LHCN-M2 (cell line): ENCODE results near the gene ZNF267. TPM values are rescaled to one million over a fixed set of nuclear protein-coding genes. Genes with fewer than 3 reads are reported as not detected.
"Not testable (repeated sequence)": the region's sequence is repeated elsewhere in the genome, so short reads cannot be mapped to it uniquely, and the experiment has no call there.

Experiments used
- DNase-seq: peaks from one replicate; pipeline ENCODE4 v3.0.0-alpha.2; 2012; ENCODE audit warnings: low read depth
- polyA plus RNA-seq: library from polyadenylated mRNA; unstranded; fragments of >200 nt; gene quantifications from one replicate; pipeline ENCODE4 v1.2.1, GENCODE V29; 2012; ENCODE audit warnings: missing spikeins
- total RNA-seq: library from RNA; depleted of rRNA; stranded (reverse); fragments of >200 nt; gene quantifications from 2 replicates; pipeline ENCODE4 v1.2.3, GENCODE V29; 2014; rRNA removed

Gene ZNF267
- 15.7 and 18.4 TPM in 2 replicates for total RNA-seq
- 3.0 TPM for polyA plus RNA-seq

GRCh38 chr16:31873556-31874365 is at the start of gene ZNF267:
TSS of gene ZNF267 (plus strand) at chr16:31873807. CDS start at chr16:31873967, 160 bp downstream.
- peak; percentile 90 for DNase-seq

- DNase-seq = no peak
These were observed 40.6 kb upstream of the ZNF267 start for GRCh38 chr16:31833047-31833446.

GRCh38 chr16:31836396-31836795 is 37.2 kb upstream of the ZNF267 start:
- DNase-seq = not testable (repeated sequence)

- DNase-seq = no peak
These were observed 30.7 kb upstream of the ZNF267 start for GRCh38 chr16:31842864-31843263.

GRCh38 chr16:31848572-31848971 is 25.0 kb upstream of the ZNF267 start:
- DNase-seq = not testable (repeated sequence)

- no peak for DNase-seq
These were observed 20.3 kb upstream of the ZNF267 start for GRCh38 chr16:31853291-31853690.

- DNase-seq = no peak
These were observed 13.1 kb upstream of the ZNF267 start for GRCh38 chr16:31860508-31860907.

- no peak for DNase-seq
These were observed 12.2 kb upstream of the ZNF267 start for GRCh38 chr16:31861455-31861854.

- DNase-seq = no peak
These were observed 10.8 kb upstream of the ZNF267 start for GRCh38 chr16:31862761-31863160.

GRCh38 chr16:31868164-31868563 is 5.4 kb upstream of the ZNF267 start:
- no peak for DNase-seq

- DNase-seq = peak; percentile 74
These were observed 4.9 kb upstream of the ZNF267 start for GRCh38 chr16:31868691-31869167.

- DNase-seq = peak; percentile 92
These were observed 4.0 kb upstream of the ZNF267 start for GRCh38 chr16:31869511-31870201.

GRCh38 chr16:31870809-31871208 is 2.8 kb upstream of the ZNF267 start:
- DNase-seq = no peak

GRCh38 chr16:31871510-31871909 is 2.1 kb upstream of the ZNF267 start:
- no peak for DNase-seq

- DNase-seq = no peak
These were observed 1.4 kb upstream of the ZNF267 start for GRCh38 chr16:31872201-31872600.

- DNase-seq = peak; percentile 58
These were observed 932 bp downstream of the ZNF267 start for GRCh38 chr16:31874366-31875111.

- DNase-seq = peak; percentile 57
These were observed 1.7 kb downstream of the ZNF267 start for GRCh38 chr16:31875112-31875803.

- DNase-seq = no peak
These were observed 2.4 kb downstream of the ZNF267 start for GRCh38 chr16:31875928-31876547.

- DNase-seq = peak; percentile 89
These were observed 3.6 kb downstream of the ZNF267 start for GRCh38 chr16:31876951-31877828.
